ENCODE measurements around the gene GPR176.

Gene GPR176

DNA sequence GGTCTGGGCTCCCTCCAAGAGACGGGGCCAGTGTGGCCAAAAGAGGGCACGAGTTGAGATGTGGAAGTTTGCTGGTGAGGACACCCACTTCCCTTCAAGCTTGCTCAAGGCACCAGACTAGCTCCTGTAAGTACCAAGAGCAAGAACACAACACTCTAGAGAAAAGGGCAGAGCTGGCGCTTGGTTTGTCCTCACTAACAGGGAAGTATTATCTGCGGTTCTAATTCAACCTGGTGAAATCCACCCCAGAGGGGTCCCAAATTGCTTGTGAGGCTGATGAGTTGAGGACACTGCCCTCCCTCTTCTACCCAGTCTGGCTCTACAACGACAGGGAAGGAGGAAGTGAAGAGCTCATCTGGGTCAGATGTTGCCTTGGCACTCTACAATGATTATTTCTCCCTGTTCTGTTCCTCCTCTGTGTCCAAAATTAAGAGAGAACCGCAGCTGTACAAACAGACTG lies 120.5 kb downstream of the GPR176 start:
- DNase-seq (ENCODE audit: low read depth): no peak
- in situ Hi-C loops (cut with HindIII; ENCODE audit: low sequenced_read_pairs): loop anchor here (5.0 to 25.0 kb wide), 3 partner anchors 48 to 213 kb away; no protein-coding TSS in a partner anchor
- H3K4me3 ChIP-seq (ENCODE audit: low read depth, low read length): no peak overlapping the region
- TF ChIP-seq, protein P1, sequence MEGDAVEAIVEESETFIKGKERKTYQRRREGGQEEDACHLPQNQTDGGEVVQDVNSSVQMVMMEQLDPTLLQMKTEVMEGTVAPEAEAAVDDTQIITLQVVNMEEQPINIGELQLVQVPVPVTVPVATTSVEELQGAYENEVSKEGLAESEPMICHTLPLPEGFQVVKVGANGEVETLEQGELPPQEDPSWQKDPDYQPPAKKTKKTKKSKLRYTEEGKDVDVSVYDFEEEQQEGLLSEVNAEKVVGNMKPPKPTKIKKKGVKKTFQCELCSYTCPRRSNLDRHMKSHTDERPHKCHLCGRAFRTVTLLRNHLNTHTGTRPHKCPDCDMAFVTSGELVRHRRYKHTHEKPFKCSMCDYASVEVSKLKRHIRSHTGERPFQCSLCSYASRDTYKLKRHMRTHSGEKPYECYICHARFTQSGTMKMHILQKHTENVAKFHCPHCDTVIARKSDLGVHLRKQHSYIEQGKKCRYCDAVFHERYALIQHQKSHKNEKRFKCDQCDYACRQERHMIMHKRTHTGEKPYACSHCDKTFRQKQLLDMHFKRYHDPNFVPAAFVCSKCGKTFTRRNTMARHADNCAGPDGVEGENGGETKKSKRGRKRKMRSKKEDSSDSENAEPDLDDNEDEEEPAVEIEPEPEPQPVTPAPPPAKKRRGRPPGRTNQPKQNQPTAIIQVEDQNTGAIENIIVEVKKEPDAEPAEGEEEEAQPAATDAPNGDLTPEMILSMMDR (IDR thresholded peaks at IDR 0.05; ENCODE audit: low read depth, low read length, missing control alignments): no peak

DNA sequence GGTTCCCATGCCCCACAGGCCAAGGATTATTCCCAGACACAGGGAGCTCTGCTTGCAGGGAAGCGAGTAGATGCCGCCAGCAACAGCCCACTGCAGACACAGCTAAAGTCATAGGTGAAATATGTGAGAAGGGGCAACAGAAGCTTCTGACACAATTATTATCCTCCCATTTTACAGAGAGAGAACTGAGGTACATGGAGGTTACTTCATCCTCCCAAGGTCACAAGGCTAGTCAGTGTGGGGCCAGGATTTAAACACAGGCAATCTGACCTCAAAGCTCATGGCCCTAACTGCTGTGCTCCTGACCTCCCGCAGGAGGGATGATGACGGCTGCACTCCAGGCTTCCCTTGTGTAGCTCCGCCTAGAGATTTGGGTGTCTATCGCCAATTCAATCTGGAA lies 121.7 kb downstream of the GPR176 start:
- in situ Hi-C loops (cut with HindIII; ENCODE audit: low sequenced_read_pairs): loop anchor here (5.0 to 25.0 kb wide), 3 partner anchors 49 to 214 kb away; no protein-coding TSS in a partner anchor
- no peak for DNase-seq (ENCODE audit: low read depth)
- no peak overlapping the region for H3K4me3 ChIP-seq (ENCODE audit: low read depth, low read length)
- TF ChIP-seq, protein P1 (IDR thresholded peaks at IDR 0.05; ENCODE audit: low read depth, low read length, missing control alignments): no peak

DNA sequence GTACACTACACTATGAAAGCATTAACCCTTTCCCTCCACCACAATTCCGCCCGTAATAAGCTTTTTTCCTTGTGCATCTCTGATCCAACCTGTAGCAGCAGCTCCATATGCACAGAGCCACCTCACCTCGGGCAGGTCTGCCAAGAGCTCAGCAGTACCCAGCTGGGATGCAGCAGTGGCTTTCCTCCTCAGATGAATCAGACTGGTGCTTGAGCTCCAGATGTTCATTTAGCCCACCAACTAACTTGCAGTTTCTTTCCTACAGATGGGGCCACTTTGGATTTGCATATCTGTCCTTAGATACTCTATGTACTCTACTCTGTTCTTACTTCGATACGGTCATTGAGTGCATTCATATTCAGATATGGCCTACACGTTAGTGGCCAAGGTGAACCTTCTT lies 122.7 kb downstream of the GPR176 start:
- TF ChIP-seq, protein P1 (IDR thresholded peaks at IDR 0.05; ENCODE audit: low read depth, low read length, missing control alignments): no peak
- in situ Hi-C loops (cut with HindIII; ENCODE audit: low sequenced_read_pairs): loop anchor here (5.0 to 25.0 kb wide), 3 partner anchors 50 to 215 kb away; no protein-coding TSS in a partner anchor
- no peak for DNase-seq (ENCODE audit: low read depth)
- H3K4me3 ChIP-seq (ENCODE audit: low read depth, low read length): no peak overlapping the region

DNA sequence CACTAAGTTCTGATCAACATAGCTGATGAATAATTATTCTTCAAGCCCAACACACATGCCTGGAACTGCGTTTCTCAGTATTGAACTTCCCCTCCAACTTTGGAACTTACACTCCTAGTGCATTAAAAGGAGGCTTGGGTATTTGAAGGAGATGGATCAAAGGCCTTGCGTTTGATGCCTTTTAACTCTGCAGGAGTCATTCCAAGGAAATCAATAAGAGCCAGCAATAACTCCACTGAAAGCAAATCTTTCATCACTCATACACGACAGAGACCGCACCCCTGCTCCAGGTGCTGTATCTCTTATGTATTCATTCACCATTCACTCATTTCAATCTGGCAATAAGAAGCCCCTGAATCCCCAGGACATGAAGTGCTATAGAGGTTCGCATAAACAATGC lies 123.5 kb downstream of the GPR176 start:
- in situ Hi-C loops (cut with HindIII; ENCODE audit: low sequenced_read_pairs): loop anchor here (5.0 to 25.0 kb wide), 3 partner anchors 51 to 216 kb away; no protein-coding TSS in a partner anchor
- no peak for DNase-seq (ENCODE audit: low read depth)
- TF ChIP-seq, protein P1 (IDR thresholded peaks at IDR 0.05; ENCODE audit: low read depth, low read length, missing control alignments): no peak
- no peak overlapping the region for H3K4me3 ChIP-seq (ENCODE audit: low read depth, low read length)

DNA sequence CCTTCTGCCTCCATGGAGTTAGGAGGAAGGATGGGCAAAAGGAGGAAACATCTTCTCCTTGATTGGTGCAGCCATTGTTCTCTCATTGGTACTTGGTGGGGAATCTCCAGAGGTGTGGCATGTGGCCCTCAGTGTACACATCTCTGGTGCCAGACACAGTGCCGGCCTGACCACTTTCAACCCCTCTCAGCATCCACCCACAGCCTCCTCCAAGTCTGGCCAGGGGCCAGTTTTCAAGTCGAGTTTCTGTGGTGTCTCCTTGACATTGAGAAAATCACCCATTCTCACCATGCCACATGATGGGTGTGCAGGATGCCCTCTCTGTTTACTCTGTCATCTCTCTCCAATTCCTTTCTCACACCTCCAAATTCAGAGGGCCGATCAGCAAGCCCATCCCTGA lies 124.6 kb downstream of the GPR176 start:
- in situ Hi-C loops (cut with HindIII; ENCODE audit: low sequenced_read_pairs): loop anchor here (5.0 to 25.0 kb wide), 3 partner anchors 52 to 217 kb away; no protein-coding TSS in a partner anchor
- no peak for DNase-seq (ENCODE audit: low read depth)
- no peak overlapping the region for H3K4me3 ChIP-seq (ENCODE audit: low read depth, low read length)
- TF ChIP-seq, protein P1 (IDR thresholded peaks at IDR 0.05; ENCODE audit: low read depth, low read length, missing control alignments): no peak

DNA sequence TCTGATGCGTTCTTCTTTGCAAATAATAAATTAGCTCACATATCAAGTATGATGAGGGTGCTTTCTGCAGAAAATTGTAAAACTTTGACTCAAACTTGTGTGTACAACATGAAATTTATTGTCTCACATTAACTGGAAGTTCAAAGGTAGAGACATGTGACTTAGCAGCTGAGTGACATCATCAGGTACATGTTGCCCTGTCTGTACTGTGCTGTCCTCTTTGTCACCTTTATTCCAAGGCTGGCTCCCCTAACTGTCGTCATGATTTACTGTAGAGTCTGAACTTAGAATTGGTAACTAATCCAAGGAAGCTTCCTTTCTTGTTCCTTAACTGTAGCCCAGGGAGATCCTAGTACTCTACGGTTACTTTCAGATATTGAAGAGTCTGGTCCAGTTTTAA lies 125.1 kb downstream of the GPR176 start:
- TF ChIP-seq, protein P1 (IDR thresholded peaks at IDR 0.05; ENCODE audit: low read depth, low read length, missing control alignments): no peak
- no peak overlapping the region for H3K4me3 ChIP-seq (ENCODE audit: low read depth, low read length)
- no peak for DNase-seq (ENCODE audit: low read depth)
- in situ Hi-C loops (cut with HindIII; ENCODE audit: low sequenced_read_pairs): loop anchor here (5.0 to 25.0 kb wide), 3 partner anchors 52 to 217 kb away; no protein-coding TSS in a partner anchor

Data from astrocyte of the cerebellum (primary cell).